Heart left ventricle (tissue), 13 donors: ENCODE measurements around the gene LCN10.

Experiments
- CTCF ChIP-seq, 12 donors: fragments of 200-600 bp; sonication (generic) in 4 of 12; IDR thresholded peaks; one replicate each; pipeline versions ENCODE4 v1.5.0 to v1.8.0; 2018 to 2022; ENCODE audit warnings: antibody characterized with exemption in 12 of 12, mild to moderate bottlenecking in 5 of 12
- POLR2A ChIP-seq, 2 donors: fragments of 450-650 bp; IDR thresholded peaks; one replicate each; pipeline ENCODE4 v1.6.1; 2017; ENCODE audit warnings: antibody characterized with exemption in 2 of 2, mild to moderate bottlenecking in 2 of 2, moderate library complexity in 2 of 2
- donor health status: ischemic (EF 13 %, LVEDD 7.1; RV severe dilation, severe dysfunction).
- donor health status: DM: no; HTN: yes; CAD: no.
- donor health status: DM: no; HTN: no; CAD: no.
- donor health status: ischemic (EF 25% LVEDD 6.9; RV normal size, moderate dysfunction).
- donor health status: ischemic (EF 25% LVEDD 5.7; RV mildly dilated, moderate dysfunction).
- donor health status: ischemic (EF 35%, LVEDD 5.7; RV mildly dilated, moderate dysfunction).
- donor health status: nonischemic (EF 11% LVEDD 7.7; RV severe dilation, severe dysfunction).
- donor health status: DM: yes; HTN: yes; CAD: no.
- donor health status: PGD.
- donor health status: ischemic (EF 29% LVEDD 5.4; RV normal size, mild dysfunction).
- donor health status: nonischemic (EF 23%, LVEDD 6.1; RV moderate dilation, normal function).

GRCh38 chr9:136735812-136736480, 6.8 kb downstream of the LCN10 start:
- TF ChIP-seq POLR2A (IDR thresholded peaks at IDR 0.05) (no peak), CTCF (IDR thresholded peaks at IDR 0.05) (no peak)
